Chondrocyte (in vitro differentiated cells): ENCODE data around the gene TULP3. TPM values are rescaled to one million over a fixed set of nuclear protein-coding genes. Genes with fewer than 3 reads are reported as not detected.

Experiments used
- DNase-seq: peaks from one replicate; pipeline ENCODE4 v3.0.0; 2021; ENCODE audit warnings: mixed read lengths, low spot score
- H3K27ac Mint-ChIP-seq: one replicate; pipeline ENCODE4 v1.8.0; 2021; ENCODE audit warnings: mild to moderate bottlenecking, moderate library complexity, mixed read lengths; ENCODE audit not compliant: unreplicated experiment
- H3K27me3 Mint-ChIP-seq: 2 replicates; pipeline ENCODE4 v1.8.0; 2021; ENCODE audit warnings: low read depth, mixed read lengths
- H3K36me3 Mint-ChIP-seq: 2 replicates; pipeline ENCODE4 v1.8.0; 2021; ENCODE audit warnings: low read depth, mixed read lengths
- H3K4me1 Mint-ChIP-seq: 2 replicates; pipeline ENCODE4 v1.8.0; 2021; ENCODE audit warnings: low read depth, mild to moderate bottlenecking, mixed read lengths
- H3K4me3 Mint-ChIP-seq: one replicate; pipeline ENCODE4 v1.8.0; 2021; ENCODE audit warnings: mild to moderate bottlenecking, moderate library complexity, mixed read lengths; ENCODE audit not compliant: unreplicated experiment
- H3K9me3 Mint-ChIP-seq: 2 replicates; pipeline ENCODE4 v1.8.0; 2021; ENCODE audit warnings: low read depth, mixed read lengths
- total RNA-seq: library from RNA; stranded (reverse); gene quantifications from 3 replicates; pipeline ENCODE4 v1.2.1, GENCODE V29; 2021
- TF ChIP-seq, protein P1 (sequence below): fragments of 200-600 bp; sonication (generic); IDR thresholded peaks from 2 replicates; pipeline ENCODE4 v1.5.0; 2021; ENCODE audit warnings: antibody characterized with exemption, mild to moderate bottlenecking, moderate library complexity

Gene TULP3
- total RNA-seq, 1 donor from 2014 or later = 30.6 TPM

DNA sequence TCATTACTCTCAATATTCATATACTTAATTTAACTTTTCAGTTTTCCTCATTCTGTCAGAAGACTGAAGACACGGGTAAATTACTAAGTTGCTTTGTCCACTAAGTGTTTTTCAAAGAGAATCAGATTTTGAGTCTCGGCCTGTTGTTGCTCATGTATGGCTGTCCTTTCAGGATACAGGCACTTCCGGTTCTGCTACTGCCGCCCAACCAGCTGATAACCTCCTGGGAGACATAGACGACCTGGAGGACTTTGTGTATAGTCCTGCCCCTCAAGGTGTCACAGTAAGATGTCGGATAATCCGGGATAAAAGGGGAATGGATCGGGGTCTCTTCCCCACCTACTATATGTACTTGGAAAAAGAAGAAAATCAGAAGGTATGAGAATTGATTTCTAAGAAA is 40.2 kb downstream of the TULP3 start:
- H3K4me3 Mint-ChIP-seq = no peak overlapping the region
- DNase-seq = no peak
- no peak overlapping the region for H3K27ac Mint-ChIP-seq
- TF ChIP-seq, protein P1, sequence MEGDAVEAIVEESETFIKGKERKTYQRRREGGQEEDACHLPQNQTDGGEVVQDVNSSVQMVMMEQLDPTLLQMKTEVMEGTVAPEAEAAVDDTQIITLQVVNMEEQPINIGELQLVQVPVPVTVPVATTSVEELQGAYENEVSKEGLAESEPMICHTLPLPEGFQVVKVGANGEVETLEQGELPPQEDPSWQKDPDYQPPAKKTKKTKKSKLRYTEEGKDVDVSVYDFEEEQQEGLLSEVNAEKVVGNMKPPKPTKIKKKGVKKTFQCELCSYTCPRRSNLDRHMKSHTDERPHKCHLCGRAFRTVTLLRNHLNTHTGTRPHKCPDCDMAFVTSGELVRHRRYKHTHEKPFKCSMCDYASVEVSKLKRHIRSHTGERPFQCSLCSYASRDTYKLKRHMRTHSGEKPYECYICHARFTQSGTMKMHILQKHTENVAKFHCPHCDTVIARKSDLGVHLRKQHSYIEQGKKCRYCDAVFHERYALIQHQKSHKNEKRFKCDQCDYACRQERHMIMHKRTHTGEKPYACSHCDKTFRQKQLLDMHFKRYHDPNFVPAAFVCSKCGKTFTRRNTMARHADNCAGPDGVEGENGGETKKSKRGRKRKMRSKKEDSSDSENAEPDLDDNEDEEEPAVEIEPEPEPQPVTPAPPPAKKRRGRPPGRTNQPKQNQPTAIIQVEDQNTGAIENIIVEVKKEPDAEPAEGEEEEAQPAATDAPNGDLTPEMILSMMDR = no peak
- H3K4me1 Mint-ChIP-seq = no peaks in the 10 kb centered on the region
- no peaks in the 10 kb centered on the region for H3K27me3 Mint-ChIP-seq
- peaks cover 40% of the 10 kb centered on the region for H3K36me3 Mint-ChIP-seq
- H3K9me3 Mint-ChIP-seq = no peaks in the 10 kb centered on the region

DNA sequence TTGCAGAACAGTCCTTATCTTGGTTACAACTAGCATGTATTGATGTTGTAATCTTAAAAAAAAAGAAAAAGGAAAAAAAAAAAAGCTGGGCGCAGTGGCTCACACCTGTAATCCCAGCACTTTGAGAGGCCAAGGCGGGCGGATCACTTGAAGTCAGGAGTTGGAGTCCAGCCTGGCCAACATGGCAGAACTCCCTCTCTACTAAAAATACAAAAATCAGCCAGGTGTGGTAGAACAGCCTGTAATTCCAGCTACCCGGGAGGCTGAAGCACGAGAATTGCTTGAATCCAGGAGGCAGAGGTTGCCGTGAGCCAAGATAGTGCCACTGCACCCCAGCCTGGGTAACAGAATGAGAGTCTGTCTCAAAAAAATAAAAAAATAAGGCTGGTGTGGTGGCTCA is 42.9 kb downstream of the TULP3 start:
- no peaks in the 10 kb centered on the region for H3K4me1 Mint-ChIP-seq
- no peaks in the 10 kb centered on the region for H3K27me3 Mint-ChIP-seq
- no peak for DNase-seq
- TF ChIP-seq, protein P1 = no peak
- no peak overlapping the region for H3K4me3 Mint-ChIP-seq
- H3K27ac Mint-ChIP-seq = no peak overlapping the region
- H3K9me3 Mint-ChIP-seq = no peaks in the 10 kb centered on the region
- peaks cover 43% of the 10 kb centered on the region for H3K36me3 Mint-ChIP-seq

DNA sequence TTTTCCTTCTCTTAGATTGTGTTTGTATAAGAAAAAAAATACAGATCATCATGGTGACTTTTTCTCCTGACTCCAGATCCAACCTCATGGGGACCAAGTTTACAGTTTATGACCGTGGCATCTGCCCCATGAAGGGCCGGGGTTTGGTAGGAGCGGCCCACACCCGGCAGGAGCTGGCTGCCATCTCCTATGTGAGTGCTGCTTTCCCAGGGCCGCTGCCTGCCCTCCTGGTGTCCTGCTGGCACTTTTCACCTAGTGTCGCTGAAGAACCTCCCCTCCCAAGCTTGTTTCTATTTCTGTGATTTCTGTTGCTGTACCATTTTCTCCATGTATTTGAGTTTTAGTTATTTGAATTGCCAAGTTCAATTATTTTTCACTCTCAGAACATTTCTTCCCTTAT is 43.7 kb downstream of the TULP3 start:
- no peak for DNase-seq
- Mint-ChIP-seq H3K27ac (no peak overlapping the region), H3K36me3 (peaks cover 47% of the 10 kb centered on the region), H3K9me3 (no peaks in the 10 kb centered on the region), H3K4me1 (no peaks in the 10 kb centered on the region), H3K4me3 (no peak overlapping the region), H3K27me3 (no peaks in the 10 kb centered on the region)
- TF ChIP-seq, protein P1 = no peak

DNA sequence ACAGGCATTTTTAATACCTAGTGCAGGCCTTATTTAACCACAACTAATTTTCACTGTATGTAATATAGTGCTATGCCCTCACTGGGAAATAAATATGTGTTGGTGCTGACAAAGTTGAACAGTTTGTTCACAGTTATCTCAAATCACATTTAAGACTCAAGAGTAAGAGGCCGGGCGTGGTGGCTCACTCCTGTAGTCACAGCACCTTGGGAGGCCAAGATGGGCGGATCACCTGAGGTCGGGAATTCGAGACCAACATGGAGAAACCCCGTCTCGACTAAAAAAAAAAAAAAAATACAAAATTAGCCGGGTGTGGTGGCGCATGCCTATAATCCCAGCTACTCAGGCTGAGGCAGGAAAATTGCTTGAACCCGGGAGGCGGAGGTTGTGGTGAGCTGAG is 45.6 kb downstream of the TULP3 start:
- Mint-ChIP-seq H3K9me3 (no peaks in the 10 kb centered on the region), H3K4me1 (no peaks in the 10 kb centered on the region), H3K27me3 (no peaks in the 10 kb centered on the region), H3K27ac (no peak overlapping the region), H3K36me3 (peaks cover 41% of the 10 kb centered on the region), H3K4me3 (no peak overlapping the region)
- DNase-seq = no peak
- TF ChIP-seq, protein P1 = no peak

DNA sequence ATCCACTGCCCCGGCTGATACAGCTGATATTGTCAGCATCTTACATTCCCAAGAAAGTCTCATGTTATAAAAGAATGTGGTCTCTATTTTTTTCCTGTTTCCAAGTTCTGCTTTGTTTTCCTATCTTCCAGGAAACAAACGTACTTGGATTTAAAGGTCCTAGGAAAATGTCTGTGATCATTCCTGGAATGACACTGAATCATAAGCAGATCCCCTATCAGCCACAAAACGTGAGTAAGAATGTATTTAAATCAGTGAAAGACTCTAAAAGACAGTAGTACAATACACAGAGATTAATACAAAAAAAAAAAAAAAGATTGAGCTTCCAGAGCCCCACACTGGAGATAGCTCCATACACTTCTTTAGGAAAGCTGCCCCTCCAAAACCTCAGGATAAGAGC is 46.8 kb downstream of the TULP3 start:
- Mint-ChIP-seq H3K4me3 (no peak overlapping the region), H3K36me3 (peaks cover 37% of the 10 kb centered on the region), H3K4me1 (no peaks in the 10 kb centered on the region), H3K27ac (no peak overlapping the region), H3K9me3 (no peaks in the 10 kb centered on the region), H3K27me3 (no peaks in the 10 kb centered on the region)
- DNase-seq = no peak
- TF ChIP-seq, protein P1 = no peak
